GM11168 (cell line): ENCODE data around the gene BAMBI.

Experiments used
- in situ Hi-C: fragments of 300-500 bp; cut with MboI; formaldehyde crosslinking; loops from one replicate; pipeline ENCODE4 v1.12.0; 2022; ENCODE audit warnings: low sequenced_read_pairs; ENCODE audit not compliant: unreplicated experiment

BAMBI gene

DNA sequence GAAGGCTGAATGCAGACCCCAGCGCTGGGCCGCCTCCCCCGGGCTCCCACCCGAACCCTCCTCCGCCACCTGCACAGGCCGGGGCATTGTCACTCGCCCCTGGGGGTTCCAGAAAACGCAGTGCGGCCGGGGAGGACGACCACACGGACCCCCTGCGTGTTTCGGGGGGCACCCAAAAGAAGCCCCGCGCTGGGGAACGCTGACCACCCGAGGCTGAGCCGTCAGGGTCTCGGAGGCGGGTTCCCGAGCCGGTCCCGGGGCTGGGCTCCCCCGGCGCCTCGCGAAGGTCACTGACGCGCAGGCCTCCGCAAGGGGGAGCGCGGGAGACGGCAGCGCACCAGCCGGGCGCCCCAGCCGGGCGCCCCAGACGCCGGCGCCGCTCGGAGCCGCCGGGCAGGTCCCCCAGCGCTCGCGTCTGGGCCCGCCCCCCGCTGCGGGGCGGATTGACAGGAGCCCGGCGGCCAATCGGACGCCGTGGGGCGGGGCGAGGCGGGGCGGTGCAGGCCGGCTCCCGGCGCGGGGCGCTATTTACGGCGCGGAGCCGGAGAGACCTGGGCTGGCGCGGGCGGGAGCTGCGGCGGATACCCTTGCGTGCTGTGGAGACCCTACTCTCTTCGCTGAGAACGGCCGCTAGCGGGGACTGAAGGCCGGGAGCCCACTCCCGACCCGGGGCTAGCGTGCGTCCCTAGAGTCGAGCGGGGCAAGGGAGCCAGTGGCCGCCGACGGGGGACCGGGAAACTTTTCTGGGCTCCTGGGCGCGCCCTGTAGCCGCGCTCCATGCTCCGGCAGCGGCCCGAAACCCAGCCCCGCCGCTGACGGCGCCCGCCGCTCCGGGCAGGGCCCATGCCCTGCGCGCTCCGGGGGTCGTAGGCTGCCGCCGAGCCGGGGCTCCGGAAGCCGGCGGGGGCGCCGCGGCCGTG, at the start of gene BAMBI:
TSS of gene BAMBI (plus strand) at position 554 of the 920 bp plus-strand sequence. CDS start 377 bp downstream, outside the sequence.
- in situ Hi-C loops: no loop called here

DNA sequence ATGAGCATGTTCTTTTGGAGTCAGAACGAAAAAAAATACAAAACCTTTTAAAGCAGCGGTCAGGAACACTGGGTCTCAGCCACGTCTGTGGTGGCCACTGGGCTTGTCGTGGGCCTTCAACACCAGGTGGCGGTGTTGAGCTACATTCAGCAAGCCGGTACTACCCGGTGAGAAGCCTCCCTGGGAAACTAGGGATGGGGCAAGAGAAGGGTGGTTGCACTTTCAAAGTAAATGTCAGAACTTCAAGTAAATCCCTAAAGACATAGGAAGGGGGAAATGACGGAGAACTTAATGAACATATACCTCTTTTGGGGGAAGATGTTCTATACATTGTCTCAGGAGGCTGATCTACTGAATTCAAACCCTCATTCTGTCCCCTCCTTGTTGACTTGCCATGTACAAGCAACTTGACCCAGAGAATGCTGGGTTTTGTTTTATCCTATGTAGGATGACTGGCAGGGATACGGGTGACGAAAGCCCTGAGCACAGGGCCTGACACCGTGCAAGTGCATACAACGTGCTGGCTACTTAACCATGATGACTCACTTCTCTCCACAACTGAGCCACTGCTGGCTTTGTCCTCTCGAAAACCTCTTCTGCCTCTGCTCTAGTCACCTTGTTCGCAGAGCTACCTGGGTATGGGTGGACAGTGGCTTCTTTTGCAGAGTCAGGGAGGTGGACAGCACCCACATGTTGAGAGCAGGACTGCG, 49.0 kb upstream of the BAMBI start:
- in situ Hi-C loops: no loop called here

GRCh38 chr10:28631896-28632583, 45.3 kb upstream of the BAMBI start:
- in situ Hi-C loops: no loop called here

GRCh38 chr10:28632584-28632945, 44.8 kb upstream of the BAMBI start:
- in situ Hi-C loops: no loop called here

DNA sequence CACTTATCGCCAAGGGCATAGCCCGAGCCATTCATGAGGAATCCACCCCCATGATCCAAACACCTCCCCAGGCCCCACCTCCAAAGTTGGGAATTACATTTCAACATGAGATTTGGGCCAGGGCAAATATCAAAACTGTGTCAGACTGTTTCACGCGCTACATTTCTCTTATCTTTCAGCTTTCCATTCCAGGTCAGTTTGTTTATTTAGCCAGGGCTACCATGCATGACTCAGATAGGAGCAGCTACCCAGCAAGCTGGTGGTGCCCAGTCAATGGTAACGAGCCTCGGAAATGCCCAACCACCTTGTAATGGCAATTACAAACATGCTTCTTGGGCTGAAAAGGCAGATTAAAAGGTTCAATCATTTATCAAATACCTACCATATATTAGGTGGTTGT, 43.6 kb upstream of the BAMBI start:
- in situ Hi-C loops: no loop called here

GRCh38 chr10:28637346-28637745, 40.0 kb upstream of the BAMBI start:
- in situ Hi-C loops: no loop called here

DNA sequence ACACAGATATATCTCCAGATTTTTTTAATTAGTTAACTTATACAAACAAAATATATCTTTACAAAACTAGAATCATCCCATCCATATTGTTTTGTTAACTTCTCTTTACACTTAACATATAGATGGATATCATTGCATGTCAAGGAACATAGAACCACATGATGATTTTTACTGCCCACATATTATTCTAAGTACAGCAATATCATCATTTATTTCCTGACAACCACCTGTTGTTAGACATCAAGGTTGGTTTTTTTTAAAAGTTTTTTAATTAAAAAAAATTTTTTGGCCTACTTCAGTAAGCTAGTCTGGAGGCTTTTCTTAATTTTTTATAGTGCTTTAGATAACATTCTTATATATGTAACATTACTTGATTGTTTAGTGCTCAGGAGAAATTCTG, 38.9 kb upstream of the BAMBI start:
- in situ Hi-C loops: no loop called here

DNA sequence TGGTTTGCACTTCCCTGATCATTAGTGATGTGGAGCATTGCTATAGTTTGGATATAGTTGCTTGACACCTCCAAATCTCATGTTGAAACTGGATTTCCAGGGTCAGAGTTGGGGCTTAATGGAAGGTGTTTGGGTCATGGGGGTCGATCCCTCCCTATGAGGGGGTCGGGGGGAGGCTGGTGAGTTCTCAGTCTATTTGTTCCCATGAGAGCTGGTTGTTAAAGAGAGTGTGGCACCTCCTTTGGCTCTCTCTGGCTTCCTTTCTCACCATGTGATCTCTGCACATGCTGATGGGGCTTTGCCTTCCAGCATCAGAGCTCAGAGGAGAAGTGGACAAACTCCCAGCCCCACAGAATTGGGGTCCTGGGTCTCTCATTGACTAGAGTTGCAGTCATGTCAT, 36.8 kb upstream of the BAMBI start:
- in situ Hi-C loops: no loop called here

- in situ Hi-C loops: no loop called here
These were observed 32.7 kb upstream of the BAMBI start for GRCh38 chr10:28644647-28645046.

GRCh38 chr10:28652106-28652505, 25.2 kb upstream of the BAMBI start:
- in situ Hi-C loops: loop anchor here (25.0 kb wide), 1 partner anchor 485 kb away; no protein-coding TSS in a partner anchor

GRCh38 chr10:28652703-28653102, 24.6 kb upstream of the BAMBI start:
- in situ Hi-C loops: loop anchor here (25.0 kb wide), 1 partner anchor 485 kb away; no protein-coding TSS in a partner anchor

DNA sequence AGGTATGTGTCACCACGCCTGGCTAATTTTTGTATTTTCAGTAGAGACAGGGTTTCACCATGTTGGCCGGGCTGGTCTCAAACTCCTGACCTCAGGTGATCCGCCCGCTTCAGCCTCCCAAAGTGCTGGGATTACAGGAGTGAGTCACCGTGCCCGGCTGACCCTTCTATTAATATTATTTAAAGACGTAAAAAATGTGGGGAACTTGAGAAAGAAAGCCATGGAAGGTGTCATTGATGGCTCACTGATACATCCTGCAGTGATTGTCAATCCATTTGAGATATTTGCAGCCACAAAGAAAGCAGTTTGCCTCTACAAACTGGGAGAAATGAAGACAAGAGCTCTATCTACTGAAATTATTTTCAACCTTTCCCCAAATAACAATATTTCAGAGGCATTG, 18.5 kb upstream of the BAMBI start:
- in situ Hi-C loops: loop anchor here (25.0 kb wide), 1 partner anchor 478 kb away; no protein-coding TSS in a partner anchor

DNA sequence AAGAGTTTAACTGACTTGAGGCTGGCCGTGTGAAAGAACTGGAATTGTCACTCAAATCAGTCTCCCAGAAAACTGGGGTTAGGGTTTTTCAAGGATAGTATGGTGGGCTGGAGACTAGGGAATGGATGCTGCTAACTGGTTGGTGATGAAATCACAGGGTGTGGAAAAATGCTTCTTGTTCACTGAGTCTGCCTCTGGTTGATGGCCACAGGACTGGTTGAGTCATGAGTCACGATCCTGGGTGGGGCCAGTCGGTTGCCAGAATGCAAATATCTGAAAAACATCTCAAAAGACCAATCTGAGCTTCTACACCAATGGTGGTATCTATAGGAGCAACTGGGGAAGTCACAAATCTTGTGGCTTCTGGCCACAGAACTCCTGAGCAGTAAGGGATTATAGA, 16.3 kb upstream of the BAMBI start:
- in situ Hi-C loops: loop anchor here (10.0 to 25.0 kb wide), 2 partner anchors 476 to 644 kb away; no protein-coding TSS in a partner anchor

- in situ Hi-C loops: loop anchor here (10.0 to 25.0 kb wide), 2 partner anchors 474 to 641 kb away; no protein-coding TSS in a partner anchor
These were observed 13.5 kb upstream of the BAMBI start for GRCh38 chr10:28663576-28664368.

GRCh38 chr10:28664369-28664740, 13.0 kb upstream of the BAMBI start:
- in situ Hi-C loops: loop anchor here (10.0 to 25.0 kb wide), 2 partner anchors 473 to 640 kb away; no protein-coding TSS in a partner anchor

DNA sequence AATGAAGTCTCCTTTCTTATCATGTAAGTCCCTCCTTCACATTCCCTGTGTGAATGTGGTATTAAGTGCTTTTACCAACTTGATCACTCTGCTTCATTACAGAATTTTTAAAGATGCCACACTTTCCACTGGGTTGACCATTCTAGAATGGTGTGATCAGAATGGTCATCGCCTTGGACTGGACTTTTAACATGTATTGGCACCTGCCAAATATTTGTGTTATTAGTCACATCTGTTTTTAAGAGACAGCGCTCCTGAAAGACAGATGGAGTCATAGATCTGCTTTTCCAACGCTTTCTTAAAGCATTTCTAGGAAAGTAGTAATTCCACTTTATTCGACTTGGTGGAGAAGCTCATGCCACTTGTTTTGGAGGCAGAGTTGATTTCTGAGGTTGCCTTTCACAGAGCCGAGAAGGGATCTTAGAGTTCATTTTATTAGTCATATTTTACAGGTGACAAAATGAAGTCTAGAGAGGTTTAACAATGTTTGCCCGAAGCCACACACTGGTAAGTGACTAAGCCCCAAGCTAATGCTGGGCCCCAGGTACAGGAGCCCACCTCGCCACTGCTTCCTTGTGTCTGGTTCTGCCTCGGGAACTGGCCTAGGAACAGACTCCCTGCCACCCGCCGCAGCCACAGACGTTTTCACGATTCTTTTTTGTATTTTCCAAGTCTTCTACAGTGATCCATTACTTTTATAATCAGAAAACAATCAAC, 10.4 kb upstream of the BAMBI start:
- in situ Hi-C loops: loop anchor here (5.0 to 25.0 kb wide), 3 partner anchors 320 to 638 kb away; no protein-coding TSS in a partner anchor

- in situ Hi-C loops: loop anchor here (5.0 to 25.0 kb wide), 3 partner anchors 319 to 636 kb away; no protein-coding TSS in a partner anchor
These were observed 8.7 kb upstream of the BAMBI start for GRCh38 chr10:28668363-28669226.
